ENCODE results near the gene LMF1. TPM values are rescaled to one million over a fixed set of nuclear protein-coding genes. Genes with fewer than 3 reads are reported as not detected.

LMF1 gene
- total RNA-seq, 3 donors from 2014 or later, result 14.1 to 26.4 (median 21.4) TPM

- DNase-seq (ENCODE audit: low spot score in 2 of 2), result no peak
- H3K9me3 ChIP-seq, result no peaks in the 10 kb centered on the region
- H3K4me1 ChIP-seq, result peaks cover 5 to 8% of the 10 kb centered on the region in 2 donors
- H3K36me3 ChIP-seq, result no peaks in the 10 kb centered on the region
- intact Hi-C loops (cut with DNase I; ENCODE audit: low total_unique reads), result no loop called here
- H3K4me3 ChIP-seq, result no peak overlapping the region
- no peak for TF ChIP-seq POLR2A (IDR thresholded peaks at IDR 0.05)
- TF ChIP-seq POLR2AphosphoS5 (IDR thresholded peaks at IDR 0.05), result no peak
- no peak for TF ChIP-seq CTCF (IDR thresholded peaks at IDR 0.05)
- no peaks in the 10 kb centered on the region for H3K27me3 ChIP-seq
- no peak overlapping the region for H3K27ac ChIP-seq
Observed at GRCh38 chr16:968620-969019, 2.2 kb downstream of the LMF1 start.

GRCh38 chr16:967546-968295, 3.1 kb downstream of the LMF1 start:
- Histone ChIP-seq H3K27me3 (no peaks in the 10 kb centered on the region), H3K4me1 (peaks cover 5 to 8% of the 10 kb centered on the region in 2 donors), H3K27ac (no peak overlapping the region), H3K4me3 (no peak overlapping the region), H3K9me3 (no peaks in the 10 kb centered on the region), H3K36me3 (no peaks in the 10 kb centered on the region)
- no peak for DNase-seq (ENCODE audit: low spot score in 2 of 2)
- intact Hi-C loops (cut with DNase I; ENCODE audit: low total_unique reads), result no loop called here
- no peak for TF ChIP-seq CTCF (IDR thresholded peaks at IDR 0.05)
- no peak for TF ChIP-seq POLR2AphosphoS5 (IDR thresholded peaks at IDR 0.05)
- TF ChIP-seq POLR2A (IDR thresholded peaks at IDR 0.05), result no peak

GRCh38 chr16:967077-967541, 3.7 kb downstream of the LMF1 start:
- no peak overlapping the region for H3K4me3 ChIP-seq
- peaks cover 5 to 8% of the 10 kb centered on the region in 2 donors for H3K4me1 ChIP-seq
- no peak overlapping the region for H3K27ac ChIP-seq
- no peaks in the 10 kb centered on the region for H3K27me3 ChIP-seq
- intact Hi-C loops (cut with DNase I; ENCODE audit: low total_unique reads), result no loop called here
- DNase-seq (ENCODE audit: low spot score in 2 of 2), result no peak
- no peak for TF ChIP-seq POLR2AphosphoS5 (IDR thresholded peaks at IDR 0.05)
- no peak for TF ChIP-seq CTCF (IDR thresholded peaks at IDR 0.05)
- TF ChIP-seq POLR2A (IDR thresholded peaks at IDR 0.05), result no peak
- H3K9me3 ChIP-seq, result no peaks in the 10 kb centered on the region
- no peaks in the 10 kb centered on the region for H3K36me3 ChIP-seq

- intact Hi-C loops (cut with DNase I; ENCODE audit: low total_unique reads), result no loop called here
- no peak for TF ChIP-seq CTCF (IDR thresholded peaks at IDR 0.05)
- TF ChIP-seq POLR2AphosphoS5 (IDR thresholded peaks at IDR 0.05), result no peak
- no peak for TF ChIP-seq POLR2A (IDR thresholded peaks at IDR 0.05)
- H3K4me3 ChIP-seq, result no peak overlapping the region
- no peaks in the 10 kb centered on the region for H3K27me3 ChIP-seq
- peaks cover 5 to 8% of the 10 kb centered on the region in 2 donors for H3K4me1 ChIP-seq
- no peaks in the 10 kb centered on the region for H3K36me3 ChIP-seq
- no peak for DNase-seq (ENCODE audit: low spot score in 2 of 2)
- H3K27ac ChIP-seq, result no peak overlapping the region
- H3K9me3 ChIP-seq, result no peaks in the 10 kb centered on the region
Observed at GRCh38 chr16:966505-966904, 4.3 kb downstream of the LMF1 start.

GRCh38 chr16:966035-966434, 4.7 kb downstream of the LMF1 start:
- DNase-seq (ENCODE audit: low spot score in 2 of 2), result no peak

More at GRCh38 chr16:966035-966434, 4.7 kb downstream of the LMF1 start:
- TF ChIP-seq CTCF (IDR thresholded peaks at IDR 0.05) (no peak), POLR2AphosphoS5 (IDR thresholded peaks at IDR 0.05) (no peak), POLR2A (IDR thresholded peaks at IDR 0.05) (no peak)
- H3K36me3 ChIP-seq, result no peaks in the 10 kb centered on the region
- peaks cover 5 to 8% of the 10 kb centered on the region in 2 donors for H3K4me1 ChIP-seq
- intact Hi-C loops (cut with DNase I; ENCODE audit: low total_unique reads), result no loop called here
- H3K27me3 ChIP-seq, result no peaks in the 10 kb centered on the region
- H3K4me3 ChIP-seq, result no peak overlapping the region
- no peak overlapping the region for H3K27ac ChIP-seq
- no peaks in the 10 kb centered on the region for H3K9me3 ChIP-seq
